NCI-H146 treated with DMSO at 0.1 percent for 48 hours (cell line): ENCODE measurements around the gene COQ4.

ENCODE experiments used
- DNase-seq: peaks from one replicate; lab custom pipeline; 2025; ENCODE audit not compliant: unreplicated experiment; lab: John Stamatoyannopoulos, UW

The COQ4 gene

DNA sequence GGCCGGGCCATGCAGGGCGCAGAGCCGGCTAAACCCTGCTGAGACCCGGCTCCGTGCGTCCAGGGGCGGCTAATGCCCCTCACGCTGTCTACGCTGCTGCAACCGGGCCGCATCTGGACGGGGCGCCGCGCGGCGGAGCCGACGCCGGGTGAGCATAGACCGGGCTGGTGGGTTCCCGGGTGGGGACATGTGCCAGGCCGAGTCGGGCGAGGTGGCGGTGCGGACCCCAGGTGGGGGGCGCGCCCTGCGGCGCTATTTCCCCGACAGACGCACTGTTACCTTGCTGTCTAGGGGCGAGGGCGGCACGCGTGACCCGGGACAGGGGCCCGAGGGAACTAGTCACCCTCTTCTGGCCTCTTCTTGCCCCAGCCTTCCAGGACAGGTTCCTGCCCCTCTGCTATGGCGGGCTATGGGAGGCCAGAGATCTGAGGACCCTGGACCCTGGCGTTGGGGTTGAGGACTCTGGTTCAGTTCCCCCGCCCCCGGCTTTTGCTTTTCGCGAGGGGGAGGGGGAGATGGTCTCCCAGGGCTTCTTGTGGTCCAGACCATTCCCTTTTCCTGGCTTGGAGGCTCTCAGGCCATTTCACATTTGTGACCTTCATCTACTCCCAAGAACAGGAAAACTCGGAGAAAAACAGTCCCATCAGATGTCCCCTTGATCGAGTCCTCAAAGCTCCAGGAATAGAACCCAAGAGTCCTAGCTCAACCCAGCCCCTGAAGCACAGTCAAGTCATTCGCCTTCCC lies 18.2 kb downstream of the COQ4 start:
- no peak for DNase-seq

DNA sequence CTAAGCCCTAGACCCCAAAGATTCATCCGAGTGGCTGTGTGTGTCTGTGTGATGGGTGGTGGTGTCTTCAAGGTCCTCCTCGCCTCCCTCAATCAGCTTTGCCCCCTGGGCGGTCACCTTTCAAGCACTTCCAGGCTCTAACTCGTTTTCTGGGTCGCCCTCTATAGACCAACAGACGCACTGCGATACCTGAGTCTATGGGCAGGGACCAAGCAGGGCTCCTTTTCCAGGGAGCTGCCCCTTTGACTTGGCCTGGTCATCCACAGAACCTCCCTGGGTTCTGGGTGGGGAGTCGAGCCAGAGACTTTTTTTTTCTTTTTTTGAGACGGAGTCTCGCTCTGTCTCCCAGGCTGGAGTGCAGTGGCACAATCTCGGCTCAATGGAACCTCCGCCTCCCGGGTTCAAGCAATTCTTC lies 18.8 kb downstream of the COQ4 start:
- DNase-seq: peak; percentile 26

DNA sequence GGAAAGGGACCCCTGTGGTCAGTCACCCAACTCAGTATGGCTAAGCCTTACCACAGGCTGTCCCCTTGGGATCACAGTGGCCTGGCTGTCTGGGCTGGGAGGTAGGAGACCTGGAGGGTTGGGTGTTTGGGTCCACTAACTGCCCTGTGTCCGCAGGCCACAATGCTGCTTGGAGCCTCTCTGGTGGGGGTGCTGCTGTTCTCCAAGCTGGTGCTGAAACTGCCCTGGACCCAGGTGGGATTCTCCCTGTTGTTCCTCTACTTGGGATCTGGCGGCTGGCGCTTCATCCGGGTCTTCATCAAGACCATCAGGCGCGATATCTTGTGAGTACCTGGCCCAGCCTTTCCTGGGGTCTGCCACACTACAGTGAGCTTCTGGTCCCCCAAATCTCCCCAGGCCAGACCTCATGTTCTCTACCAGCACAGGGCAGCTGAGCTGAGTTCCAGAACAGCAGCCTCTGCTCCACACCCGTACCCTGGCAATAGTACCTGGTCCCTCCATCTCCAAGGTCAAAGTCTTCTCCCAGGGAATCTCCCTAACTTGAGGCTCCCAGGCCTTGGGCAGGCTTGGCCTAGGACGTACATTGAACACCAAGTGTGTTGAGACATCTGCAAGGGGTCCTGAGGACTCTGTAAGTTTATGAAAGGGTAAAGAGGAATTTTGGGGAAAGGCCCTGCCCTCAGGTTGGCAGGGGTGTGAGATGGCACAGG lies 20.5 kb downstream of the COQ4 start:
- no peak for DNase-seq

DNA sequence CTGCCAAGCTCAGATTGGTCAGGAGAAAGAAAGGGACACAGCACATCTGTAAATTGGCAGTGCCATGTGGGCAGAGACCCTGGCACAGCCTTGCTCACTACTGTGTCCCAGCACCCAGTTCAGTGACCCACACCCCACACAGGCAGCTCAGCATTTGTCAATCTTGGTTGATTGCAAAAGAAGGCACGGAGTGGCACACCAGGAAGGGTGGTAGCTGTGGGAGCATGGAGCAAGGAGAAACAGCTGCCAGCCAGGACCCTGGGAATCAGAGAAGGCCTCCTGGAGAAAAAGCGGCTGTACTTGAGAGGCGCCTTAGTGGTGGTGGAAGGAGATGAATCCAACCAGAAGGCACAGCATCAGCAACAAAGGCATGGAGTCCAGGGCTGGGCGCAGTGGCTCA lies 21.2 kb downstream of the COQ4 start:
- no peak for DNase-seq

DNA sequence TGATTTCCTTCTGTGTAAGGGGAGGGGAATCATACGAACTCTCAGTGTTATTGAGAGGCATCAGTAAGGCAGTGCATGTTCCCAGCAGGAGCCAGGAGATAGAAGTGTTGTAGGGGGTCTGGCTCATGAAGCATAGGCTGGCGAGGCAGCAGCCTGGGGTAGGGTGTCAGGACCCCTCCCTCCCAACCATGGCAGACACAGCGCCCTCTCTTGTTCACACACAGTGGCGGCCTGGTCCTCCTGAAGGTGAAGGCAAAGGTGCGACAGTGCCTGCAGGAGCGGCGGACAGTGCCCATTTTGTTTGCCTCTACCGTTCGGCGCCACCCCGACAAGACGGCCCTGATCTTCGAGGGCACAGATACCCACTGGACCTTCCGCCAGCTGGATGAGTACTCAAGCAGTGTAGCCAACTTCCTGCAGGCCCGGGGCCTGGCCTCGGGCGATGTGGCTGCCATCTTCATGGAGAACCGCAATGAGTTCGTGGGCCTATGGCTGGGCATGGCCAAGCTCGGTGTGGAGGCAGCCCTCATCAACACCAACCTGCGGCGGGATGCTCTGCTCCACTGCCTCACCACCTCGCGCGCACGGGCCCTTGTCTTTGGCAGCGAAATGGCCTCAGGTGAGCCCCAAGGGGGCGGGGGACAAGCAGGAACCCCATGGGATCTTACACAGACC lies 22.4 kb downstream of the COQ4 start:
- DNase-seq: no peak

DNA sequence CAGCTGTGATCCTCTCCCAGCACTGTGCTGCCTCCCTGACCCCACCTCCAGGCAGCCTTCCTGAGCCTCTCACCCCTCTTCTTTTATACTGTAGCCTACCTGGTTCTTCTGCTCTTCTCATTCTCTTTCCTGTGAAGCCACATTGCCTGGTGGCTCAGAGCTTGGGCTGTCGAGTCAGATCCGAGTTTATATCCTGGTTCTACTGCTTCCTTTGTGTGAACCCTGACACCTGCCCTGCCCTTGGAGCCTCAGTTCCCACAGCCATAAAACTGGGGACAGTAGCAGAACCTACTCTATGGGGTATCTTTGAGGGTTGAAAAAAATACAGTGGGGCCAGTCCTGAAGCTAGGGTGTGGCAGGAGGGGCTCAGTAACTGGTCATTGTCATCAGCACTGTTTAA lies 26.5 kb downstream of the COQ4 start:
- no peak for DNase-seq

DNA sequence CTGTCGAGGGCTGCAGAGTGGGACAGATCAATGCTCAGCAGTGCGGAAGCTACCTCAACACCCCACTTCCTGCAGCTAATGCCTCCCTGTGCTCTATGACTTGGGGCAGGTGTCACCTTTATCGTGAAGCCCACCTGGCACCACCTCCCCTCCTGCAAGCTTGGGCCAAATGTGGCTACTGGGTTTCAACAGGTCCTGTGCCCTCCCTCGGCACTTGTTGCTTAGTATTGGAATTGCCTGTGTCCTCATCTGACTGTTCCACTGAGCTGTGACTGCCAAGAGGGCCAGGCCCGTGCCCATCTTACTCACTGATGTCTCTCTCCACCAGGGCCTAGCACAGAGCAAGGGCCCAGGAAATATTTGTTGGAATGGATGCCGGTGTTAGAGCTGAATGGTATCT lies 27.1 kb downstream of the COQ4 start:
- DNase-seq: no peak

DNA sequence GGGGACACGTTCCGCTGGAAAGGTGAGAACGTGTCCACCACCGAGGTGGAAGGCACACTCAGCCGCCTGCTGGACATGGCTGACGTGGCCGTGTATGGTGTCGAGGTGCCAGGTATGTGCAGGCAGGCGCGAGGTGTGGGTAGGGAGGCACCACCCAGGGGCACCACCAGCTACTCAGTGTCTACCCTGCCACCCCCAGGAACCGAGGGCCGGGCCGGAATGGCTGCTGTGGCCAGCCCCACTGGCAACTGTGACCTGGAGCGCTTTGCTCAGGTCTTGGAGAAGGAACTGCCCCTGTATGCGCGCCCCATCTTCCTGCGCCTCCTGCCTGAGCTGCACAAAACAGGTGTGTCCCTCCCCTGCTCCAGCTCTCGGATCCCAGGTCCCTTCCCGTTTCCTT lies 32.8 kb downstream of the COQ4 start:
- no peak for DNase-seq

DNA sequence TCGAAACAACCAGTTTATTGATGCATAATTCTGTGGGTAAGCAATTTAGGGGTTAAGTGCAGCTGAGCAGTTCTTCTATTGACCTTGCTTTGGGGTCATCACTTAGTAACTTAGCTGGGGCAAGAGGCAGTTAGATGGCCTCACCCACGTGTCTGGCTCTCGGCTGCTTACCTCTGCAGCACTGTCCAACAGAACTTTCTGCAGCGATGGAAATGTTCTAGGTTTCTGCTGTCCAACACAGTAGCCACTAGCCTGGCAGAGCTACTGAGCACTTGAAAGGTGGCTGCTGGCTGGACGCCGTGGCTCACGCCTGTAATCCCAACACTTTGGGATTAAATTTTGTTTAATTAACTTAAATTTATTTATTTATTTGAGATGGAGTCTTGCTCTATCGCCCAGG lies 35.5 kb downstream of the COQ4 start:
- DNase-seq: no peak

DNA sequence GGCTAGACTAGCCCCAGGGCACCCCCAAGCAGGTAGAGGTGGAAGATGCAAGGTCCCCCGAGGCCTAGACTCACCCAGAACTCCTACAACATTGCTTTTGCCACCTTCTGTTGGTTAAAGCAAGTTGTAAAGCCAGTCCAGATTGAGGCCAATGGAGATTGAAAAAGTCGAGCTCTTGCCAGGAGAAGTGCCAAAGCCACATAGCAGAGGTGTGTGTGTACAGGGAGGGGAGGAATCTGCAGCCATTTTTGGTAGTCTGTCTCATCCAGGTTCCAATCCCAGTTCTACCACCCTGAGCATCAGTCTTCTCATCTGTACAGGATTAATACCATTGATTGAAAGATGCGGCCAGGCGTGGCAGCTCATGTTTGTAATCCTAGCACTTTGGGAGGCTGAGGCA lies 36.2 kb downstream of the COQ4 start:
- DNase-seq: no peak

DNA sequence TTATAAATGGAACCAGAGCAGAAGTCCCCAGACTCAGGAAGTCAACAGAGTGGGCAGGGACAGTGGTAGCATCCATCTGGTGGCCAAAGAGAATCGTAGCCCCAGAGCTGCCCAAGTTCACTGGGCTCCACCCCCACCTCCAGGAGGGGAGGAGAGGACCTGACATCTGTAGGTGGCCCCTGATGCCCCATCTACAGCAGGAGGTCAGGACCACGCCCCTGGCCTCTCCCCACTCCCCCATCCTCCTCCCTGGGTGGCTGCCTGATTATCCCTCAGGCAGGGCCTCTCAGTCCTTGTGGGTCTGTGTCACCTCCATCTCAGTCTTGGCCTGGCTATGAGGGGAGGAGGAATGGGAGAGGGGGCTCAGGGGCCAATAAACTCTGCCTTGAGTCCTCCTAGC lies 38.2 kb downstream of the COQ4 start:
- DNase-seq: no peak

DNA sequence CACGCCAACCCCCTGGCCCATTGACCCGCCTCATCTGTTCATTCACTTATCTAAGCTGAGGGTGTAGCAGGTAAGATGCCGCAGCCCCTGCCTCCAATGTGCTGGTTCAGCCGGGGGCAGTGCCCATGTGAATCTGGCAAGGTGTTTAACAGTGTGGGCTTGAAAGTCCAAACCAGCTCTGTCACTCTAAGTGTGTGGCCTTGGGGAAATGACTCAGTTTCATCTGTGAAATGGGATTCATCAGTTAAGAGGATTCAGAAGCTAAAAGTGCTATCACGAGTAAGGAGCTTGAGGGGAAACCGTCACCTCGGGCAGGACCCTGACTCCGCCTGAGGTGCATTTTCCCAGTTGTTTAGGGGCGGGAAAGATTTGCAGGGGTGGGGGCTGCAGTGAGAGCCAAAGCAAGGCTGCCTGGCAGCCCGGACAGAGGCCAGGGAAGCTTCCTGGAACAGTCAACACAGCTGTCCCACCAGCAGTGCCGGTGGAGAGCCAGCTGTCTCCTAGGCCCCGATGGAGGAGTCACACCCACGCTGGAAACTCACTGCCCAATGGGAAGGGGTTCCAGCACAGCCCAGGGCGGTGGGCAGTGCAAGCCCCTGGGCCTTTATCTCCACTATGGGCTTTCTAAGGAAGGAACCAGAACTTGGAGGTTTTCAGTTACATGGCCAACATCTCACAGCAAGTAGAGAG lies 38.8 kb downstream of the COQ4 start:
- DNase-seq: no peak

DNA sequence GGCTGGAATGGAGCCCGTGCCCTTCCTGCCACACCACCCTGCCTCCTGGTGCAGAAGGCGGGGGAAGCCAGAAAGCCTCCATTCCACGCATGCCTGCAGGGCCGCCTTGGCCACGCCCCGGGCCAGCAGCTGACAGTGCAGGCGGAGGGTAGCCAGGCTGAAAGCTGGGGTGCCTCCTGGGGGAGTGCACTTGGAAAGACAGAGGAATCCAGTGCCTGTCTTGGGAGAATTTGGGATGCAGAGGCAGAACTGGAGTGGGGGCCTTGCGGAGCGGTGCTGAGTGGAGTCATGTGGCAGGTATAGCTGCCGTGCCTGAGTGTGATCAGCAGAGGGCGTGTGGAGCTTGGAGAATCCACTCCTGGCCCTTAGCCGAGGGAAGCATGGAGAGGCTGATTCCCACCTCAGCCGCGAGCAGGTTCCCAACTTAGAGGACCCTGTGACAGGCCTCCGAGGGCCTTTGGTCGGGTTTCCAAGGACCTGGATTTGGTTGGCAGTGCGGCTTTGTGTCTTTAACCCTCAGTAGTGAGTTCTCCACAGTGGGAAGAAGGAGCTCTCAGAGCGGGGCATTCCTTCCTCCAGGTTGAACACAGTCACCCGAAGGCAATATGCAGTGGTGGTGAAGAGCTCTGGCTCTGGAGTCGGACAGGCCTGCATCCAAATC lies 39.5 kb downstream of the COQ4 start:
- DNase-seq: peak; percentile 47

DNA sequence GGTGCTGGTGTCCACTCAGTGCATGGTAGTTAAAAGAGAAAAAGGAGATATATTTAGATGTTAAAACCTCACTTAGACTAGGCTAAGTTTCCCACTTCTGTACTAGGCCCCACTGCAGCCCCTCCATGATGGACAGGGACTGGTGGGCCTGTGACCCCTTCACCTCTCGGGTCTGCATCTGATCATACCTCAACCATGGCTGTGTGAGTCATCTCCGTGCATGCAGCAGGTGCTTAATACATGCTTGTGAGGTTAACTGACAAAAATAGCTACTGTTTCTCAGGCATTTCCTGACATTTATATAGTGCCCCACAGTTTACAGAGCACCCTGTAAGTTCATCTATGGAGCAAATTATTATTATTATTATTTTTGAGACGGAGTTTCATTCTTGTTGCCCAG lies 40.1 kb downstream of the COQ4 start:
- DNase-seq: no peak

DNA sequence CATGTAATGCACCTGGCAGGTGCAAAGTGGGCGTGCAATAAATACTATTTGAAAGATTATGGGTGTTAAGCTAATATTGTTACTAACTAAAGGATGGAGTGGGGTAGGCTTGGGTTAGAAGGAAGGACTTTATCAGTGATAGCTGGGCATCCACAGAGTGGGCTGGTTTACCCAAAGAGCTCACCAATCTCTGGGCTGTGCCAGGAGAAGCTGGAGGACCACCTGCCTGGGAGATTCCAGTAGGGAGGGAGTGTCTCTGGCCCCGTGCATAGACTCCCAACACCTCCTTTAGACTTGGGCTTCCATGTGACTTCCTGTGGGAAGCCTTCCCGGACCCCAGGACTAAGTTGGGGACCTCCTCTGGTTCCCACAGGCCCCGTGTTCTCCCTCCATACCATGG lies 42.9 kb downstream of the COQ4 start:
- DNase-seq: no peak

DNA sequence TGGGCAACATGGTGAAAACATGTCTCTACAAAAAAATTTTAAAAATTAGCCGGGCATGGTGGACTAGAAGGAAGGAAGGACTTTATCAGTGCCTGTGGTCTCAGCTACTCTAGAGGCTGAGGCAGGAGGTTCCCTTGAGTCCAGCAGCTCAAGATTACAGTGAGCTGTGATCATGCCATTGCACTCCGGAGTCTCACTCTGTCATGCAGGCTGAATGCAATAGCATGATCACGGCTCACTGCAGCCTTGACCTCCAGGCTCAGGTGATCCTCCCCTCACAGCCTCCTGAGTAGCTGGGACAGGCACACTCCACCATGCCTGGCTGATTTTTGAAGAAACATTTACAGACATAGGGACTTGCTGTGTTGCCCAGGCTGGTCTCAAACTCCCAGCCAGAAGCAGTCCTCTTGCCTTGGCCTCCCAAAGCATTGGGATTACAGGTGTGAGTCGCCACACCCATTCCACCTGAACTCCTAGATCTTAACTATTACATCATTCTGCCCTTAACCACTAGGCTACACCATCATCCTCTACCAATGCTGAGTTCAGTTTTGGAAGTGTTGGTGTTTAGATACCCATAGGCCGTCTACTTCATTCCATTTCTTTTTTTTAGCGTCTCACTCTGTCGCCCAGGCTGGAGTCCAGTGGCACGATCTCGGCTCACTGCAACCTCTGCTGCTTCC lies 46.5 kb downstream of the COQ4 start:
- no peak for DNase-seq

DNA sequence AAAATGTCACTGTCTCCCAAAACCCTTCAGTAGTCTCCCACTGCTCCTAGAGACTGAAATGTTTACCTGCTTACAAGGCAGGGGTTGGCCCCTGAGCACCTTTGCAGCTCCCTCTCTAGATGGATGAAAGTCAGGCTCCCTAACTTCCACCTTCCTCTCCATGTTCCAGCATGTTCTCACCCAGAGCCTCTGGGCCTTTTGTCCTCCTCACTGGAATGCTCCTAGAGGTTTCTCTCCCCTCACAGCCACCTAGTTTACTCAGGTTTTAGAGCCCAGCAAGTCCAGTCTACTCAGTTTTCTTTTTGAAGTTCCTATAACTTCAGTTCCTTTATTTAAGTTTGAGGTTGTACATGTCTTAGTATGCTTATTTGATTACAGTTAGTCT lies 47.7 kb downstream of the COQ4 start:
- DNase-seq: no peak

DNA sequence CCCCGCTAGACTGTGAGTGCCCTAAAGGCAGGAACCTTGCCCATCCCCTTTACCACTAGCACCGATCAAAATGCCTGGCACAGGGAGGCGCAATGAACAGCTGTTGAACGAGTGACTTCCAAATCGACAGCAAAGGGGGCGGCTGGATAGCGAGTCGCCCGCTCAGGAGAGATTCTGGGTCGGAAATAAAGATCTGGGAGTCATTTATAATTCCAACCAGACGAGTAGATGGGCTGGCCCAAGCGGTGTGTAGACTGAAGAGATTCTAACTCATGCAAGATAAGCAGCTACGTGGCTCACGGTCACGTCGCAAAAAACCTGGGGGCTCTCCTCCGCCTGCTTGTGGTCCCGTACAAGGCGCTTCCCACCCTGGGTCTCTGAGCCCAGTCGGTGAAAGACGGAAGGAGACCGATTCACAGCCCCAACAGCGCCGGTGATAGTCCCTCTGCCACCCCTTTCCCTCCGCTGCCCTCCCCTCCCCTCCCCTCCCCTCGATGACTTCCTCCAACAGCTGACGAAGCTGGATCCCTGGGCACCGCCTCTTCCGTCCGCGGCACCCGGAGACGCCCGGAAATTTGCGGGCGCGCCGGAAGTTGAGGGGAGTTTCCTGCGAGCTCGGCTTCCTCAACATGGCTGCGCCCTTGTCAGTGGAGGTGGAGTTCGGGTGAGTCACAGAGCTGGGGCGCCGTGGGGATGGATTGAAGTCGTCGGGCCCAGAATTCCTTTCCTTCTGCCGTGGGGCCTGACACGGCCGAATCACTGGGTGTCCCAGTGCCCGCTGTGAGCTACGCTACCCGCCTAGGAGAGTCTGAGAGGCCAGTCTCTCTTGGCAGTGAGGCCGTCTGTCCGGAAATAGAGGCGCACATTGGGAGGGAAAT lies 48.4 kb downstream of the COQ4 start, which contains the start of gene URM1:
URM1 (plus strand) TSS at position 623 of the 878 bp plus-strand sequence; CDS start at position 630, 7 bp downstream.
- peak; percentile 74 for DNase-seq

DNA sequence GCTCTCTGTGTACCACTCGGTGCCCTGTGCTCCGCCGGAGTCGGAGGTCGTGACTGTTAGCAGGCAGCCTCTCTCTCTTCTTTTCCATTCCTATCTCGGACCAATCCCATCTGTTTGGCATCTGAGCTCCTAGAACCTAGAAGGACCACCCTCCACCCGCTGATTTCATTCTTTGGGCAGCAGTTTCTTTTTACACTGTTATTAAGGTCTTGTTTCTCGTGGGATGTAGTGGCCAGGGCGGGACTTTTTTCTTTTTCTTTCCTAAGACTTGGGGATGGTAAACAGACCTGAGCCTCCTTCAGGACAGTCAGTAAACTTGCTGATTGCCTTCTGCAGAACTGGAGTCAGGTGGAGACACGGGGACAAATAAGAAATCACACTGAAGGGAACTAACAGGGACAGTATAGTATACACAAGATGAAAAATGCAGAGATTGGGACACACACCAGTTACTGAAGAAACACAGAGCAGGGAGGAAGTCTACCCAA lies 49.0 kb downstream of the COQ4 start:
- no peak for DNase-seq
